ENCODE results near the gene BAG5. TPM values are rescaled to one million over a fixed set of nuclear protein-coding genes. Genes with fewer than 3 reads are reported as not detected.

The BAG5 gene
- total RNA-seq, 4 donors from 2014 or later: 39.4 to 77.5 (median 44.4) TPM

DNA sequence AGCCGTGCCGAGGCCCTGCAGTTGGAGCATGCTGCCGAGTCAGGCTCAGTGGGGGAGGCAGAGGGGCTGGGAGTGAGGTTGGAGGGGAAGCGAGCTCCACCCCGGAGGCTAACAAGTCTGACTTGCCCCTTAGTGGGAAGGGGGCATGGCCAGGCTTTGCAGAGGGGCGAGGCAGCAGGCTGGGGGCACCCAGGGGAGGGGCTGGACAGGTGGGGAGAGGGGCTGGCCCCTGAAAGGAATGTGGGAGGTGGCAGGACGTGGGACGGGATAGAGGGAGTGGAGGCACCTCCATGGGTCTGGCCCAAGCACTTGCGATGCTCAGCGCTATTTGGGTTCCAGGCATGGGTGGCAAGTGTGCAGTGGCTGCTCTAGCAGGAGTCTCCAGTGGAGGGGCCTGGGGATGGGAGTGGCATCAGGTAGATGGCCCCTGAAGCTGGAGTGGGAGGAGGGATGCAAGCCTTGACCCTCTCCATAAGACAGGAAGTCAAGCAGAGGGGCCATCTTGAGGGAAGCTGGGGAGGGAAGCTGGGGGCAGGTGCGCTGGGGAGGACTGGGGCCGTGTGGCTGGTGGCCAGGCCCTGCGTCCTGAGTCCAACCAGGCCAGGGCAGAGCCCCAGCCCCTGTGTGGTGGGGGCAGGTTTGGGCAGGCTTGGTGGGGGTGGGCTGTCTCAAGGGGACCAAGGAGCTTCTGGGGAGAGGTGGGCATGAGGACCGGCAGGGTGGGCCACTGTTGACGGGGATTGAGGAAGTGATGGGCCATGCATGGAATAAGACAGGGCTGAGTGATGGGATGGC lies 30.8 kb downstream of the BAG5 start:
- intact Hi-C loops (cut with DNase I): no loop called here
- H3K9me3 ChIP-seq: no peaks in the 10 kb centered on the region
- no peak for DNase-seq
- H3K36me3 ChIP-seq: no peaks in the 10 kb centered on the region
- no peak for TF ChIP-seq POLR2A (IDR thresholded peaks at IDR 0.05)
- TF ChIP-seq CTCF (IDR thresholded peaks at IDR 0.05): no peak
- H3K27me3 ChIP-seq: no peaks in the 10 kb centered on the region
- peaks cover 23 to 31% of the 10 kb centered on the region in 2 donors for H3K4me1 ChIP-seq
- H3K27ac ChIP-seq: no peak overlapping the region
- whole genome bisulfite sequencing, 2 donors: 92 to 93% methylated on average over 15 of the region's 15 CpGs
- no peak overlapping the region for H3K4me3 ChIP-seq (replicated peaks in 1 of 3)

DNA sequence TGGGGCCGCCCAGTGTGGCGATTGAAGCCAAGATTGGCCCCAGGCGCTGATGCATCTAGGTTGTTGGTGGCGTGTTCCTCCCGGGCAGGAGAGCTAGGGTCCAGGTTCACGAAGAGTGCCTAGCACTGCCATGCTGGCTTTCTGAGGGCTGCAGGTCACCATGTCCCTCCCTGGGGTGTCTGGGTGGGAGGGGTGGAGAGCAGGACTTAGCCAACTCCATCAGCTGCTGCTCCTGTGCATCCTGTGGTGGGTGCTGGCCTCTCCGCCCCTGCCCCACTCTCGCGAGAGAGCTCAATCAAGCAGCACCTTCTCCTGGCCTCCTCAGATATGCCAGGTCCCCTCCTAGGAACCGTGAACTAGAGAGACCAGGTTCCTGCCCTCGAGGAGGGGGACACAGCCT lies 31.6 kb downstream of the BAG5 start:
- H3K27me3 ChIP-seq: no peaks in the 10 kb centered on the region
- no peak overlapping the region for H3K27ac ChIP-seq
- no peak overlapping the region for H3K4me3 ChIP-seq (replicated peaks in 1 of 3)
- H3K9me3 ChIP-seq: no peaks in the 10 kb centered on the region
- no peak for DNase-seq
- H3K4me1 ChIP-seq: peaks cover 23 to 31% of the 10 kb centered on the region in 2 donors
- H3K36me3 ChIP-seq: no peaks in the 10 kb centered on the region
- TF ChIP-seq POLR2A (IDR thresholded peaks at IDR 0.05) (no peak), CTCF (IDR thresholded peaks at IDR 0.05) (no peak)
- intact Hi-C loops (cut with DNase I): no loop called here
- WGBS, 2 donors: 91 to 94% methylated on average over 5 to 10 of the region's 11 CpGs

- Histone ChIP-seq H3K27me3 (no peaks in the 10 kb centered on the region), H3K9me3 (no peaks in the 10 kb centered on the region), H3K4me1 (peaks cover 23 to 31% of the 10 kb centered on the region in 2 donors), H3K27ac (no peak overlapping the region), H3K4me3 (replicated peaks in 1 of 3) (no peak overlapping the region), H3K36me3 (no peaks in the 10 kb centered on the region)
- no peak for DNase-seq
- intact Hi-C loops (cut with DNase I): no loop called here
- TF ChIP-seq POLR2A (IDR thresholded peaks at IDR 0.05): no peak
- TF ChIP-seq CTCF (IDR thresholded peaks at IDR 0.05): no peak
- WGBS, 2 donors: 53 to 63% methylated on average over 6 to 7 of the region's 7 CpGs
Observed at GRCh38 chr14:103530390-103530789, 32.1 kb downstream of the BAG5 start.

- 51 to 52% methylated on average over 19 of the region's 42 CpGs for WGBS, 2 donors
- no peak for TF ChIP-seq CTCF (IDR thresholded peaks at IDR 0.05)
- TF ChIP-seq POLR2A (IDR thresholded peaks at IDR 0.05): no peak
- no peak for DNase-seq
- H3K27ac ChIP-seq: peak overlapping the region; percentile 41 to 93 (median 92)
- intact Hi-C loops (cut with DNase I): no loop called here
- H3K27me3 ChIP-seq: no peaks in the 10 kb centered on the region
- peak overlapping the region; percentile 75 to 81 (median 80) for H3K4me3 ChIP-seq (replicated peaks in 1 of 3)
- H3K36me3 ChIP-seq: no peaks in the 10 kb centered on the region
- no peaks in the 10 kb centered on the region for H3K9me3 ChIP-seq
- H3K4me1 ChIP-seq: peaks cover 23 to 31% of the 10 kb centered on the region in 2 donors
Observed at GRCh38 chr14:103529383-103530365, 32.8 kb downstream of the BAG5 start.

Measured in thyroid gland (tissue), 4 donors.